GM18867 (cell line): ENCODE results near the gene MARCKSL1.

Experiments used
- ATAC-seq: cut with Tn5 transposase; IDR thresholded peaks from one replicate; pipeline ENCODE4 v1.9.1; 2021; ENCODE audit warnings: mild to moderate bottlenecking, moderate library complexity; ENCODE audit not compliant: unreplicated experiment

Gene MARCKSL1

GRCh38 chr1:32353431-32353830 is 17.4 kb upstream of the MARCKSL1 start:
- no peak for ATAC-seq

- no peak for ATAC-seq
These were observed 16.9 kb upstream of the MARCKSL1 start for GRCh38 chr1:32352831-32353383.

- ATAC-seq, result no peak
These were observed 16.3 kb upstream of the MARCKSL1 start for GRCh38 chr1:32352239-32352745.

- ATAC-seq, result peak; percentile 84
These were observed 15.6 kb upstream of the MARCKSL1 start for GRCh38 chr1:32351399-32352238.

GRCh38 chr1:32350785-32351398 is 14.9 kb upstream of the MARCKSL1 start:
- ATAC-seq, result peak; percentile 36

- ATAC-seq, result no peak
These were observed 13.2 kb upstream of the MARCKSL1 start for GRCh38 chr1:32349211-32349708.

GRCh38 chr1:32346532-32347157 is 10.6 kb upstream of the MARCKSL1 start:
- no peak for ATAC-seq

- ATAC-seq, result no peak
These were observed 9.3 kb upstream of the MARCKSL1 start for GRCh38 chr1:32345289-32345827.

GRCh38 chr1:32342704-32343103 is 6.7 kb upstream of the MARCKSL1 start:
- ATAC-seq, result no peak

GRCh38 chr1:32341971-32342370 is 5.9 kb upstream of the MARCKSL1 start:
- ATAC-seq, result no peak

- ATAC-seq, result no peak
These were observed 5.2 kb upstream of the MARCKSL1 start for GRCh38 chr1:32341186-32341757.

GRCh38 chr1:32339363-32339978 is 3.4 kb upstream of the MARCKSL1 start:
- peak; percentile 20 for ATAC-seq

GRCh38 chr1:32338637-32339145 is 2.7 kb upstream of the MARCKSL1 start:
- ATAC-seq, result no peak

- ATAC-seq, result no peak
These were observed 2.0 kb upstream of the MARCKSL1 start for GRCh38 chr1:32337855-32338636.

- no peak for ATAC-seq
These were observed 1.1 kb upstream of the MARCKSL1 start for GRCh38 chr1:32336963-32337675.

GRCh38 chr1:32336591-32336932 is 529 bp upstream of the MARCKSL1 start:
- ATAC-seq, result no peak

- peak; percentile 10 for ATAC-seq
These were observed 571 bp downstream of the MARCKSL1 start for GRCh38 chr1:32335535-32335789.

- ATAC-seq, result peak; percentile 11
These were observed 1.0 kb downstream of the MARCKSL1 start for GRCh38 chr1:32334864-32335534.
